Gastroesophageal sphincter (tissue), 4 donors: ENCODE measurements around the gene DPP6. TPM values are rescaled to one million over a fixed set of nuclear protein-coding genes. Genes with fewer than 3 reads are reported as not detected.

Experiments used
- ATAC-seq: fragments of 150-250 bp; one replicate; pipeline ENCODE4 v1.9.1; 2016; ENCODE audit warnings: mild to moderate bottlenecking, moderate library complexity
- H3K27ac ChIP-seq, 4 donors: fragments of 200-600 bp; sonication (generic) in 3 of 4; 1 replicate in 3 of 4; 2 replicates in 1 of 4; pipeline ENCODE4 v1.5.1; 2016 to 2019
- H3K27me3 ChIP-seq: fragments of 200-600 bp; sonication (generic); one replicate; pipeline ENCODE4 v1.5.1; 2019
- H3K36me3 ChIP-seq, 2 donors: fragments of 200-600 bp; sonication (generic); one replicate each; pipeline ENCODE4 v1.5.1; 2019; ENCODE audit warnings: control low read depth in 1 of 2
- H3K4me1 ChIP-seq, 3 donors: fragments of 200-600 bp; sonication (generic); 1 replicate in 2 of 3; 2 replicates in 1 of 3; pipeline ENCODE4 v1.5.1; 2016 to 2019; ENCODE audit warnings: control low read depth in 2 of 3
- H3K4me3 ChIP-seq, 2 donors: fragments of 200-600 bp; sonication (generic); one replicate each; pipeline ENCODE4 v1.5.1; 2019; ENCODE audit warnings: mild to moderate bottlenecking in 1 of 2, moderate library complexity in 1 of 2
- H3K9me3 ChIP-seq, 3 donors: fragments of 200-600 bp; sonication (generic); one replicate each; pipeline ENCODE4 v1.5.1; 2017 to 2019; ENCODE audit warnings: control low read depth in 2 of 3
- EP300 ChIP-seq: sonication (generic); formaldehyde crosslinking; IDR thresholded peaks from one replicate; pipeline ENCODE4 v1.6.1; 2017; ENCODE audit warnings: antibody characterized with exemption, mild to moderate bottlenecking
- POLR2A ChIP-seq, 2 donors: fragments of 450-650 bp; IDR thresholded peaks; one replicate each; pipeline ENCODE4 v1.6.1; 2017; ENCODE audit warnings: antibody characterized with exemption in 2 of 2, mild to moderate bottlenecking in 2 of 2, moderate library complexity in 1 of 2
- POLR2AphosphoS5 ChIP-seq: sonication (generic); formaldehyde crosslinking; IDR thresholded peaks from one replicate; pipeline ENCODE4 v1.6.1; 2017; ENCODE audit warnings: antibody characterized with exemption
- WGBS, 2 donors: methylation state at CpG; one replicate each; pipeline ENCODE4 v1.1.5; 2018; ENCODE audit warnings: low coverage in 1 of 2; 5-methylcytosine and 5-hydroxymethylcytosine counted together
- total RNA-seq, 4 donors: library from RNA; depleted of rRNA; stranded (reverse); fragments of >200 nt; gene quantifications; one replicate each; pipeline ENCODE4 v1.1.0, GENCODE V29; 2016
- TF ChIP-seq, protein P1 (sequence below), 4 experiments: fragments of 200-600 bp in 2 of 4; fragments of 450-650 bp in 2 of 4; sonication (generic) in 1 of 4; IDR thresholded peaks; one replicate each; pipeline ENCODE4 v1.5.1; 2017 to 2019; ENCODE audit warnings: antibody characterized with exemption in 4 of 4, mild to moderate bottlenecking in 2 of 4, moderate library complexity in 2 of 4

Gene DPP6
- total RNA-seq, 4 donors from 2014 or later, result 14.3 to 40.0 (median 23.1) TPM

GRCh38 chr7:154837622-154838021 is 785.4 kb downstream of the DPP6 start:
- H3K27me3 ChIP-seq, result peaks cover 17% of the 10 kb centered on the region
- no peak overlapping the region for H3K27ac ChIP-seq
- TF ChIP-seq, protein P1, sequence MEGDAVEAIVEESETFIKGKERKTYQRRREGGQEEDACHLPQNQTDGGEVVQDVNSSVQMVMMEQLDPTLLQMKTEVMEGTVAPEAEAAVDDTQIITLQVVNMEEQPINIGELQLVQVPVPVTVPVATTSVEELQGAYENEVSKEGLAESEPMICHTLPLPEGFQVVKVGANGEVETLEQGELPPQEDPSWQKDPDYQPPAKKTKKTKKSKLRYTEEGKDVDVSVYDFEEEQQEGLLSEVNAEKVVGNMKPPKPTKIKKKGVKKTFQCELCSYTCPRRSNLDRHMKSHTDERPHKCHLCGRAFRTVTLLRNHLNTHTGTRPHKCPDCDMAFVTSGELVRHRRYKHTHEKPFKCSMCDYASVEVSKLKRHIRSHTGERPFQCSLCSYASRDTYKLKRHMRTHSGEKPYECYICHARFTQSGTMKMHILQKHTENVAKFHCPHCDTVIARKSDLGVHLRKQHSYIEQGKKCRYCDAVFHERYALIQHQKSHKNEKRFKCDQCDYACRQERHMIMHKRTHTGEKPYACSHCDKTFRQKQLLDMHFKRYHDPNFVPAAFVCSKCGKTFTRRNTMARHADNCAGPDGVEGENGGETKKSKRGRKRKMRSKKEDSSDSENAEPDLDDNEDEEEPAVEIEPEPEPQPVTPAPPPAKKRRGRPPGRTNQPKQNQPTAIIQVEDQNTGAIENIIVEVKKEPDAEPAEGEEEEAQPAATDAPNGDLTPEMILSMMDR (IDR thresholded peaks at IDR 0.05), result no peak
- no peak for TF ChIP-seq POLR2A (IDR thresholded peaks at IDR 0.05)
- no peak for TF ChIP-seq POLR2AphosphoS5
- TF ChIP-seq EP300, result no peak
- ATAC-seq, result no peak
- peaks cover 0 to 13% (median 0%) of the 10 kb centered on the region in 3 donors for H3K4me1 ChIP-seq
- no peaks in the 10 kb centered on the region for H3K36me3 ChIP-seq
- WGBS, 2 donors, result 68 to 82% methylated on average over 5 of the region's 5 CpGs
- no peaks in the 10 kb centered on the region for H3K9me3 ChIP-seq
- H3K4me3 ChIP-seq, result no peak overlapping the region

GRCh38 chr7:154840086-154840485 is 787.9 kb downstream of the DPP6 start:
- WGBS, 2 donors, result 83 to 92% methylated on average over 4 to 5 of the region's 7 CpGs
- no peak overlapping the region for H3K27ac ChIP-seq
- H3K9me3 ChIP-seq, result no peaks in the 10 kb centered on the region
- TF ChIP-seq POLR2AphosphoS5 (no peak), POLR2A (IDR thresholded peaks at IDR 0.05) (no peak), EP300 (no peak)
- TF ChIP-seq, protein P1 (IDR thresholded peaks at IDR 0.05), result no peak
- H3K4me3 ChIP-seq, result no peak overlapping the region
- ATAC-seq, result no peak
- peaks cover 0 to 13% (median 0%) of the 10 kb centered on the region in 3 donors for H3K4me1 ChIP-seq
- peaks cover 17% of the 10 kb centered on the region for H3K27me3 ChIP-seq
- no peaks in the 10 kb centered on the region for H3K36me3 ChIP-seq

GRCh38 chr7:154841731-154842331 is 789.6 kb downstream of the DPP6 start:
- ATAC-seq, result no peak
- no peak overlapping the region for H3K27ac ChIP-seq
- WGBS, 2 donors, result 30 to 31% methylated on average over 3 to 14 of the region's 18 CpGs
- no peaks in the 10 kb centered on the region for H3K9me3 ChIP-seq
- H3K36me3 ChIP-seq, result no peaks in the 10 kb centered on the region
- no peak overlapping the region for H3K4me3 ChIP-seq
- H3K27me3 ChIP-seq, result peaks cover 17% of the 10 kb centered on the region
- H3K4me1 ChIP-seq, result peaks cover 0 to 13% (median 0%) of the 10 kb centered on the region in 3 donors
- TF ChIP-seq POLR2A (IDR thresholded peaks at IDR 0.05), result no peak
- TF ChIP-seq EP300, result no peak
- TF ChIP-seq, protein P1 (IDR thresholded peaks at IDR 0.05), result no peak
- no peak for TF ChIP-seq POLR2AphosphoS5

GRCh38 chr7:154842591-154842990 is 790.4 kb downstream of the DPP6 start:
- no peak for ATAC-seq
- H3K4me3 ChIP-seq, result no peak overlapping the region
- no peaks in the 10 kb centered on the region for H3K36me3 ChIP-seq
- H3K4me1 ChIP-seq, result peaks cover 0 to 13% (median 0%) of the 10 kb centered on the region in 3 donors
- H3K9me3 ChIP-seq, result no peaks in the 10 kb centered on the region
- TF ChIP-seq POLR2AphosphoS5 (no peak), POLR2A (IDR thresholded peaks at IDR 0.05) (no peak), EP300 (no peak)
- TF ChIP-seq, protein P1 (IDR thresholded peaks at IDR 0.05), result no peak
- H3K27me3 ChIP-seq, result peaks cover 17% of the 10 kb centered on the region
- 25 to 33% methylated on average over 1 to 6 of the region's 6 CpGs for WGBS, 2 donors
- no peak overlapping the region for H3K27ac ChIP-seq

DNA sequence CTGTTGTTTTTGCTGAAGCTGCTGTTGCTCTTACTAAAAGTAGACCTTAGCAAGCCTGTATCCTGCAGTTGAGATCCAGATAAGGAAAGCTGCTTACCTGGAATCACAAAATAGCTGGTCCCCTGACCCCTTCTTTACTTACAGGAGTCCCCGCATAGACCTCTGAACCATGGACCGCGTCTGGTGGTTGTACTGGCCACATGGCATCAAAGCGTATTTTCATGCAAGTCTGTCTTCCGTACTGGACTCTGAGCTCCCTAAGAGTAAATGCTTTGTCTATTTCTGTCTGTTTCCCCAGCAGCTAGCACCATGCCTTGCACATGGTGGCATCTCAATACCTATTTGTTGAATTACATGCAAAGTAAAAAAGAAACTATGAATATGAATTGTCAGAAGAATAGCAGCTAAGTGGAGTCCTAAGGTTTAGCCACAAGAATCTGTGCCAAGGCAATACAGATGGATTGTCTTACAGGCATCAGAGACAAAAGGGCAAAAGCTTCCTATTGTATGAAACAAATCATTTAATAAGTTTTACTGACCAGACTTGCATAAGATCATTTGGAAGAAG is 791.6 kb downstream of the DPP6 start:
- peaks cover 0 to 13% (median 0%) of the 10 kb centered on the region in 3 donors for H3K4me1 ChIP-seq

More for the DNA sequence above, 791.6 kb downstream of the DPP6 start:
- no peak for ATAC-seq
- no peak overlapping the region for H3K4me3 ChIP-seq
- no peaks in the 10 kb centered on the region for H3K36me3 ChIP-seq
- H3K27me3 ChIP-seq, result peaks cover 17% of the 10 kb centered on the region
- H3K27ac ChIP-seq, result no peak overlapping the region
- TF ChIP-seq POLR2A (IDR thresholded peaks at IDR 0.05) (no peak), POLR2AphosphoS5 (no peak), EP300 (no peak)
- TF ChIP-seq, protein P1 (IDR thresholded peaks at IDR 0.05), result no peak
- no peaks in the 10 kb centered on the region for H3K9me3 ChIP-seq
- WGBS, 2 donors, result 80 to 100% methylated on average over 1 to 5 of the region's 5 CpGs
